ENCODE data around the gene TPBGL.

GRCh38 chr11:75283391-75283931 lies 42.9 kb downstream of the TPBGL start:
- no peak for TF ChIP-seq TAF1 (IDR thresholded peaks at IDR 0.05; ENCODE audit: low read depth, low read length)
- TF ChIP-seq POLR2A (IDR thresholded peaks at IDR 0.05; ENCODE audit: low read depth, low read length), result no peak
